CD14-positive monocyte (primary cell): ENCODE data around the gene SLC9B1. TPM values are rescaled to one million over a fixed set of nuclear protein-coding genes. Genes with fewer than 3 reads are reported as not detected.

Experiments used
- DNase-seq, 3 donors: peaks; one replicate each; pipeline ENCODE4 v3.0.0-alpha.2; 2011 to 2022
- H2AFZ ChIP-seq: 2 replicates; pipeline ENCODE4 v1.6.0; 2012; ENCODE audit warnings: mild to moderate bottlenecking, low read depth, low read length, inconsistent platforms; ENCODE audit not compliant: insufficient read depth, poor library complexity, severe bottlenecking
- H3K27ac ChIP-seq, 2 donors: 1 replicate in 1 of 2; 2 replicates in 1 of 2; pipeline ENCODE4 v1.5.1; 2012 to 2013; ENCODE audit warnings: low read length in 2 of 2, control low read depth in 1 of 2, inconsistent platforms in 1 of 2, low read depth in 1 of 2, mild to moderate bottlenecking in 1 of 2
- H3K27me3 ChIP-seq, 2 donors: one replicate each; pipeline versions ENCODE4 v1.6.0 to v1.6.1; 2011 to 2013; ENCODE audit warnings: low read length in 2 of 2; ENCODE audit not compliant: control insufficient read depth in 2 of 2, insufficient read depth in 2 of 2
- H3K36me3 ChIP-seq, 2 donors: replicated peaks in 1 of 2; 1 replicate in 1 of 2; 2 replicates in 1 of 2; pipeline versions ENCODE4 v1.5.1 to v1.6.1; 2012 to 2013; ENCODE audit warnings: low read length in 2 of 2, control low read depth in 1 of 2, inconsistent platforms in 1 of 2, mild to moderate bottlenecking in 1 of 2; ENCODE audit not compliant: insufficient read depth in 2 of 2, control insufficient read depth in 1 of 2
- H3K4me1 ChIP-seq, 2 donors: 1 replicate in 1 of 2; 2 replicates in 1 of 2; pipeline versions ENCODE4 v1.5.1 to v1.6.1; 2012 to 2013; ENCODE audit warnings: low read length in 2 of 2, control low read depth in 1 of 2, inconsistent platforms in 1 of 2, mild to moderate bottlenecking in 1 of 2, moderate library complexity in 1 of 2; ENCODE audit not compliant: insufficient read depth in 2 of 2, control insufficient read depth in 1 of 2
- H3K4me2 ChIP-seq: replicated peaks from 2 replicates; pipeline ENCODE3; 2012; ENCODE audit warnings: low read length, moderate library complexity, mild to moderate bottlenecking; ENCODE audit not compliant: poor library complexity, severe bottlenecking; ENCODE audit errors: extremely low read depth
- H3K4me3 ChIP-seq, 3 experiments: fragments of 200-600 bp in 1 of 3; sonication (generic) in 1 of 3; replicated peaks in 1 of 3; 1 replicate in 2 of 3; 2 replicates in 1 of 3; pipeline ENCODE4 v1.5.1; 2011 to 2013; ENCODE audit warnings: low read length in 3 of 3, mild to moderate bottlenecking in 3 of 3, control low read depth in 2 of 3, low read depth in 2 of 3, inconsistent platforms in 1 of 3, moderate library complexity in 1 of 3
- H3K79me2 ChIP-seq: 2 replicates; pipeline ENCODE4 v1.6.0; 2012; ENCODE audit warnings: mild to moderate bottlenecking, control low read depth, inconsistent platforms, low read length, moderate library complexity; ENCODE audit not compliant: insufficient read depth
- H3K9ac ChIP-seq: 2 replicates; pipeline ENCODE4 v1.6.0; 2017; ENCODE audit warnings: low read length, mild to moderate bottlenecking; ENCODE audit not compliant: insufficient read depth, poor library complexity, severe bottlenecking
- H3K9me3 ChIP-seq, 2 donors: replicated peaks in 1 of 2; 1 replicate in 1 of 2; 2 replicates in 1 of 2; pipeline versions ENCODE4 v1.5.1 to v1.6.1; 2012 to 2013; ENCODE audit warnings: low read length in 2 of 2, control low read depth in 1 of 2; ENCODE audit not compliant: control insufficient read depth in 1 of 2, insufficient read depth in 1 of 2
- H4K20me1 ChIP-seq: 2 replicates; pipeline ENCODE4 v1.6.0; 2012; ENCODE audit warnings: mild to moderate bottlenecking, low read length, control low read depth, moderate library complexity; ENCODE audit not compliant: insufficient read depth
- H3K27ac Mint-ChIP-seq, 7 donors: one replicate each; pipeline ENCODE4 v1.8.0; 2020; ENCODE audit warnings: mild to moderate bottlenecking in 7 of 7, mixed read lengths in 7 of 7, moderate library complexity in 6 of 7, inconsistent platforms in 2 of 7
- H3K27me3 Mint-ChIP-seq, 3 donors: one replicate each; pipeline ENCODE4 v1.8.0; 2021 to 2022; ENCODE audit warnings: low read depth in 3 of 3, mild to moderate bottlenecking in 3 of 3, mixed read lengths in 3 of 3, moderate library complexity in 3 of 3, inconsistent platforms in 1 of 3
- H3K36me3 Mint-ChIP-seq, 2 donors: one replicate each; pipeline ENCODE4 v1.8.0; 2020; ENCODE audit warnings: mixed read lengths in 2 of 2, inconsistent platforms in 1 of 2, mild to moderate bottlenecking in 1 of 2
- H3K4me1 Mint-ChIP-seq: one replicate; pipeline ENCODE4 v1.8.0; 2020; ENCODE audit warnings: mild to moderate bottlenecking, mixed read lengths
- H3K4me3 Mint-ChIP-seq, 2 donors: one replicate each; pipeline ENCODE4 v1.8.0; 2020; ENCODE audit warnings: mild to moderate bottlenecking in 2 of 2, mixed read lengths in 2 of 2, moderate library complexity in 1 of 2
- H3K9me3 Mint-ChIP-seq, 7 donors: one replicate each; pipeline ENCODE4 v1.8.0; 2020 to 2022; ENCODE audit warnings: mixed read lengths in 7 of 7, mild to moderate bottlenecking in 6 of 7, moderate library complexity in 6 of 7, inconsistent platforms in 2 of 7
- CTCF ChIP-seq: fragments of 200-600 bp; IDR thresholded peaks from one replicate; pipeline ENCODE4 v1.8.0; 2022; ENCODE audit warnings: antibody characterized with exemption, mild to moderate bottlenecking
- WGBS: methylation state at CpG from one replicate; pipeline ENCODE4 v1.1.5; 2013; ENCODE audit warnings: missing lambda C conversion rate; ENCODE audit not compliant: insufficient coverage; 5-methylcytosine and 5-hydroxymethylcytosine counted together
- intact Hi-C, 2 donors: fragments of 100-400 bp; cut with micrococcal nuclease; formaldehyde crosslinking; loops; one replicate each; pipeline versions ENCODE4 v1.15.0 to v1.15.1; 2023
- polyA plus RNA-seq, 3 donors: library from polyadenylated mRNA; depleted of rRNA in 1 of 3; unstranded in 2 of 3; stranded (reverse) in 1 of 3; fragments of 300-500 nt in 2 of 3; fragments of >200 nt in 1 of 3; fragmentation: Illumina TruSeq in 2 of 3; gene quantifications; 1 replicate in 2 of 3; 2 replicates in 1 of 3; pipeline ENCODE4 v1.2.3, GENCODE V29; 2012 to 2021

SLC9B1 gene
- polyA plus RNA-seq, 3 donors, result 0.13 to 1.5 (median 0.47) TPM

GRCh38 chr4:102883278-102883677 lies 136.2 kb downstream of the SLC9B1 start:
- WGBS, result 89% methylated on average over 1 of the region's 2 CpGs
- H3K27ac Mint-ChIP-seq, result peak overlapping the region in 1 of 7 donors; percentile 2
- H2AFZ ChIP-seq, result no peak overlapping the region
- peaks cover 3% of the 10 kb centered on the region for H3K79me2 ChIP-seq
- H4K20me1 ChIP-seq, result no peaks in the 10 kb centered on the region
- H3K4me3 Mint-ChIP-seq, result no peak overlapping the region
- H3K4me1 Mint-ChIP-seq, result peaks cover 7% of the 10 kb centered on the region
- TF ChIP-seq CTCF, result no peak
- H3K27me3 ChIP-seq, result no peaks in the 10 kb centered on the region
- DNase-seq, result no peak
- intact Hi-C loops, result no loop called here
- H3K4me3 ChIP-seq, result no peak overlapping the region
- H3K9me3 ChIP-seq, result no peaks in the 10 kb centered on the region
- H3K4me1 ChIP-seq, result peaks cover 3 to 6% of the 10 kb centered on the region in 2 donors
- peaks cover 16 to 20% of the 10 kb centered on the region in 2 donors for H3K36me3 Mint-ChIP-seq
- no peak overlapping the region for H3K9ac ChIP-seq
- no peak overlapping the region for H3K4me2 ChIP-seq
- peaks cover 0 to 3% (median 0%) of the 10 kb centered on the region in 7 donors for H3K9me3 Mint-ChIP-seq
- no peak overlapping the region for H3K27ac ChIP-seq
- no peaks in the 10 kb centered on the region for H3K27me3 Mint-ChIP-seq
- H3K36me3 ChIP-seq, result peaks cover 0 to 14% of the 10 kb centered on the region in 2 donors

GRCh38 chr4:102881343-102881742 lies 138.2 kb downstream of the SLC9B1 start:
- H3K27me3 ChIP-seq, result no peaks in the 10 kb centered on the region
- peaks cover 17 to 18% of the 10 kb centered on the region in 2 donors for H3K4me1 ChIP-seq
- TF ChIP-seq CTCF, result no peak
- peaks cover 0 to 16% (median 4%) of the 10 kb centered on the region in 7 donors for H3K9me3 Mint-ChIP-seq
- H3K4me1 Mint-ChIP-seq, result peaks cover 19% of the 10 kb centered on the region
- peaks cover 10 to 13% of the 10 kb centered on the region in 2 donors for H3K9me3 ChIP-seq
- H3K27ac Mint-ChIP-seq, result no peak overlapping the region
- H3K9ac ChIP-seq, result no peak overlapping the region
- intact Hi-C loops, result no loop called here
- peaks cover 0 to 22% of the 10 kb centered on the region in 2 donors for H3K36me3 ChIP-seq
- H3K4me3 ChIP-seq, result no peak overlapping the region
- no peak overlapping the region for H2AFZ ChIP-seq
- no peak overlapping the region for H3K4me2 ChIP-seq
- H3K36me3 Mint-ChIP-seq, result peaks cover 17 to 21% of the 10 kb centered on the region in 2 donors
- H3K27ac ChIP-seq, result no peak overlapping the region
- no peaks in the 10 kb centered on the region for H4K20me1 ChIP-seq
- no peak for DNase-seq
- peaks cover 13% of the 10 kb centered on the region for H3K79me2 ChIP-seq
- no peaks in the 10 kb centered on the region for H3K27me3 Mint-ChIP-seq
- WGBS, result no CpG with 5 or more reads among the region's 1 CpG
- H3K4me3 Mint-ChIP-seq, result no peak overlapping the region
